Measurements from ENCODE around the gene MAP7D3. TPM values are rescaled to one million over a fixed set of nuclear protein-coding genes. Genes with fewer than 3 reads are reported as not detected.
A peak's percentile ranks its signal among the peaks of the same experiment; 100 is the strongest.
"Not testable (repeated sequence)": the region's sequence is repeated elsewhere in the genome, so short reads cannot be mapped to it uniquely, and the experiment has no call there.

MAP7D3 gene, protein sequence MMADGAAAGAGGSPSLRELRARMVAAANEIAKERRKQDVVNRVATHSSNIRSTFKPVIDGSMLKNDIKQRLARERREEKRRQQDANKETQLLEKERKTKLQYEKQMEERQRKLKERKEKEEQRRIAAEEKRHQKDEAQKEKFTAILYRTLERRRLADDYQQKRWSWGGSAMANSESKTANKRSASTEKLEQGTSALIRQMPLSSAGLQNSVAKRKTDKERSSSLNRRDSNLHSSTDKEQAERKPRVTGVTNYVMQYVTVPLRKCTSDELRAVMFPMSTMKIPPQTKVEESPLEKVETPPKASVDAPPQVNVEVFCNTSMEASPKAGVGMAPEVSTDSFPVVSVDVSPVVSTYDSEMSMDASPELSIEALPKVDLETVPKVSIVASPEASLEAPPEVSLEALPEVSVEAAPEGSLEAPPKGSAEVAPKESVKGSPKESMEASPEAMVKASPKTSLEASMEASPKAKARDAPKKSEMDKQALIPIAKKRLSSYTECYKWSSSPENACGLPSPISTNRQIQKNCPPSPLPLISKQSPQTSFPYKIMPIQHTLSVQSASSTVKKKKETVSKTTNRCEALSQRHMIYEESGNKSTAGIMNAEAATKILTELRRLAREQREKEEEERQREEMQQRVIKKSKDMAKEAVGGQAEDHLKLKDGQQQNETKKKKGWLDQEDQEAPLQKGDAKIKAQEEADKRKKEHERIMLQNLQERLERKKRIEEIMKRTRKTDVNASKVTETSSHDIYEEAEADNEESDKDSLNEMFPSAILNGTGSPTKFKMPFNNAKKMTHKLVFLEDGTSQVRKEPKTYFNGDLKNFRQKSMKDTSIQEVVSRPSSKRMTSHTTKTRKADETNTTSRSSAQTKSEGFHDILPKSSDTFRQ
- 18.0 TPM for total RNA-seq

- DNase-seq = no peak
Measured at GRCh38 chrX:136251041-136251991, at the start of gene MAP7D3. TSS of gene MAP7D3 (minus strand) at chrX:136251400. CDS start at chrX:136251358, 42 bp downstream.

- not testable (repeated sequence) for DNase-seq
Measured at GRCh38 chrX:136300721-136301120, 49.5 kb upstream of the MAP7D3 start, which contains the start of gene ADGRG4. TSS of gene ADGRG4 (plus strand) at chrX:136300963. CDS start at chrX:136308778, 7,815 bp downstream.

DNA sequence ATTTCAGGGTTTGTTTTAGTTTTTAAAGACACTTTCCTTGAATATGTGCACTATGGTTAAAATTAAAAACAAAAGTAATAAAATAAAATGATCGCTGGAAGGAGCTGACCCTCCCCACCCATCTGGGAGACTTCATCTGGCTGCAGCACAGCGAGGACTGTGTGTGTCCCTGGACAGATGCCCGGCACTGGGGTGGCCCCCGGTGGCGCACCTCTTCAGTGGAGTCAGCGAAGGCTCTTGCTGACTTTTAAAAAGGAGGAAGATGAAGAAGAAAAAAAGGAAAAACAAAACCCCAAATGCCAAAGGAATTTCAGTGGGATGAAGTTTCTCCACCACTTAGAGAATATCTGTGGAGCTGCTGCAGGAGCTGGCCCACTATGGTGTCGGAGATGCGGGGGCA is 44.2 kb upstream of the MAP7D3 start:
- no peak for DNase-seq

- no peak for DNase-seq
Measured at GRCh38 chrX:136292656-136293055, 41.5 kb upstream of the MAP7D3 start.

GRCh38 chrX:136291824-136292223 is 40.6 kb upstream of the MAP7D3 start:
- DNase-seq = no peak

DNA sequence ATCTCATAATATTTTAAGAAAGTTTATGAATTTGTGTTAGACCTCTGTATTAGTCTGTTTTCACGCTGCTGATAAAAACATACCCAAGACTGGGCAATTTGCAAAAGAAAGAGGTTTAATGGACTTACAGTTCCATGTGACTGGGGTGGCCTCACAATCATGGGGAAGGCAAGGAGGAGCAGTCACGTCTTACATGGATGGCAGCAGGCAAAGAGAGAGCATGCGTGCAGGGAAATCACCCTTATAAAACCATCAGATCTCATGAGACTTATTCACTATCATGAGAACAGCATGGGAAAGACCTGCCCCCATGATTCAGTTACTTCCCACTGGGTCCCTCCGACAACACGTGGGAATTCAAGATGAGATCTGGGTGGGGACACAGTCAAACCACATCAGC is 35.2 kb upstream of the MAP7D3 start:
- not testable (repeated sequence) for DNase-seq

DNA sequence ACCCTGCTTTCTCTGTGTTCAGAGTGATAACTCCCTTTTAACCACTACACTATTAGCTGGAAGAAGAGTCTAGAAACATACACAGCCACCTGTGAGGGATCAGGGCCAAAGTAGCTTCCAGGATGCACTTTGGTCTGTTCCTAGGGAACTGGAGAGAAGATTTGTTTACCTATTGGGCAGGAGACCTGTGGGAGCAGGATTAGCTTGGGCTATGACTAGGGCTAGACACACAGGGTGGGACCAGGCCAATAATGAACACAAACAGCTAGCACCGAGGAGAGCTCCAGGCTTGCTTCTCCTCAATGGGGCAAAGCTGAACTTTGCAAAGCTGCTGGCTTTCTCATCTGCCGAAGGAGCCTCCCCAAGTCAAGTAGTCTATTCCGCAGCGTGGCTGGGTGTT is 24.4 kb upstream of the MAP7D3 start:
- DNase-seq = no peak

DNA sequence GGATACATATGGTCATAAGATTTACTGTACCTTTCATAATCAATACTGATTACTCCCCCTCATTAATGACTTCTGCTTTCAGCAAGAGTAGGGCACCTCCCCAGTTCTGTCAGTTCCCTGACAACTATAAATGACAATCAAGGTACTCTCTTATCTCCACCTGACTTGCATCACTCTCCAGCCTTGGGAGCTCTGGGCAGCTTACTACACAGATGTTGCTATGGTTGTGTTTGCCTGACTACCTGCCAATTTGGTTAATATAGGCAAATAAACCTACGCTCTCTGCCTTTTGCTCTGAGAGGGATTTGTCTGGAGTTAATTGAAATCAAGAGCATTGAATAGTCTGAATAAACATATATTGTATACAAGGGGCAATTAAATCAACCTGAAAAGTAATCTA is 22.8 kb upstream of the MAP7D3 start:
- DNase-seq = no peak

DNA sequence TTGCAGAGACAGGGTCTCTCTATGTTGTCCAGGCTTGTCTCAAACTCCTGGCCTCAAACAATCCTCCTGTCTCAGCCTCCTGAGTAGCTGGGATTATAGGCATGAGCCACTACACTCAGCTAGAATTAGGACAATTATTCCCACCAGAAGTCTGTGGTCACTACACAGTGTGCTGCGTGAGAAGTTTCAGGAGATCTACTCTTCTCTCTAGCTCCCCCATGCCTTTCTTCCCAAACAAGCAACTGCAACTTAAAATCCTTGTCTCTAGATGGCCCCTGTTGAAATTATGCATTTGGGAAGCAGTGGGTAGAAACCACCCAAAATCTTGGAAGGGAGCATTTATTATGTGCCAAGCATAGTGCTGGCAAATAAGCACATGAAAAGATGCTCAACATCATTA is 21.1 kb upstream of the MAP7D3 start:
- DNase-seq = no peak

DNA sequence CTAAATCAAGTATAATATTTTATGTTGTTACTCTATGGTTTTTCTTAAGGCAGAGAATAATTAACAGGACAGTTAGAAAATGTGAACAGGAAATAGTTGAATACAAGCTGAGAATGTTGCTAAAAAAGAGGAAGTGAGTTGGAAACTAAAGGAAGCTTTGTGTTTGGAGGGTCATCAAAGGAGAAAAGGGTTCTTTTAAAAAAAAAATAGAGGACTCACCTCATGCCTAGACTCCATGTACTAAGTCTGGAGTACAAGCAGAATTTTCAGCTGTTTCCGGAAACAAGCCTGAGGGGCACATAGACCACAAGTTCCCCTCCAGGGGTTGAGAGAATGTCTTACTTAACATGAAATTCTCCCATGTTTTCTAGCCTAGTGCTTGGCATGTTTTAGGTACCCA is 20.1 kb upstream of the MAP7D3 start:
- DNase-seq = no peak

GRCh38 chrX:136269921-136270320 is 18.7 kb upstream of the MAP7D3 start:
- DNase-seq = no peak

DNA sequence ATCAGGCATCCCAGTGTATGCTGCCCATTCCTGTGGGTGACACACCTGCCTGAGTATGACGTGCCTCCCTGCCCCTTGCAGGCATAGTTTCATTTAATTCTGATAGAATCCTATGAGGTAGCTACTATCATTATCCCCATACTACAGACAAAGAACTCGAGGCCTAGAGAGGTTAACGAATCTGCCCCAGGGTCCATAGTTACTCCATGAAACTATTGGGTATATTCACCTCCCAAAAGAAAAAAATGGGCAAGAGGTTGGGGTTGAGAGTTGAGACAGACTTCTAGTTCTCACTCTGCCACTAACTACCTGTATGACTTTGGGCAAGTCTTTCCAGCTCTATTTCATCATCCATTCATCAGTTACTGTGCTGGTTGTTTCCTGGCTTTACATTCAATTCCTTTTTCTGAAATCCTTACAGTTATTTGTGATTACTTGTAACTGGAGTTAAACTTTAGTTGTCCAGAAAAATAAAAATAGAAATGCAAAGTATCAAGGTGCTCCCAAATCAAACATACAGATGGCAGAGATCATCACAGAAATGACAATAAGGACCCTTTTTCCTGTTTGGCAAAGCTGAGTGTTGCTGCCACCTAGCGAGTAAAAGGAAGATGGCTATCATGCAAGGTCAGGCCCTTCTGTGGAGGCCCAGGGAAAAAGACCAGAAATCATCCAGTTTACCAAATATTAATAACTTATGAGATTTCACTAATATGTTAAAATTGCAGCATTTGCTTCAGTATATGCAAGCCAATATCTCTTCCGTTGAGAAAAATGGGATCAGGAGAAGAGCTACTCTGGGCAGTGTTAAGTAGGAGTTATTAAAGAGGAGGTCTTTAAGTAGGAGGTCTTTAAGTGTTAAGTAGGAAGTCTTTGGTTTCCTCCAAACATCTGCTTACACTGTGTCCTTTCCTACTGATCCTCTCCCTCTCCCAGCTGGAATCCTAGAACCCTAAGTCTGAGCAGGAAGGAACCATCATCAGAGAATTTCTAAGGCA is 17.1 kb upstream of the MAP7D3 start:
- peak; percentile 26 for DNase-seq

GRCh38 chrX:136266828-136267227 is 15.6 kb upstream of the MAP7D3 start:
- DNase-seq = no peak

DNA sequence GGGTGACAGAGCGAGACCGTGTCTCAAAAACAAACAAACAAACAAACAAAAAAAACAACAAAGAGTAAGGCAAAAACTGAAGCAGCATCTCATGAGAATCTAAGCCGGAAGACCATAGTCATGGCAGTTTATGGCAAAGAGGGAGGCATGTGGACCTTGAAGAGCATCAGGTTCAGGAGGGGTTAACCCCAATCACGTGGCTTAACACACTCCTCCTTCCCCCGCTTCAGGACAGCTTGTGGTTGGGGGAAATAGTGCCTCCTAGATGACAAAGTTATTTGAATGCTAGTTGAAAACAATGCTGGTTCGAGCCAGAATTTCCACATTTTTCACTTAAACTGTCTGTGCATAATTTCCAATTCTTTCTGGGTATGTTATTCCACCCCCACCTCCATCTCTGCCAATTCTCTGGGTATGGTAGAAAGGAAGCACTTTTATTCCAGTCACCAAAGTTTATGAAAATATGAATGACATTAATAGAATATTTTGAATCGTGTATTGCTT is 11.7 kb upstream of the MAP7D3 start:
- DNase-seq = peak; percentile 3

DNA sequence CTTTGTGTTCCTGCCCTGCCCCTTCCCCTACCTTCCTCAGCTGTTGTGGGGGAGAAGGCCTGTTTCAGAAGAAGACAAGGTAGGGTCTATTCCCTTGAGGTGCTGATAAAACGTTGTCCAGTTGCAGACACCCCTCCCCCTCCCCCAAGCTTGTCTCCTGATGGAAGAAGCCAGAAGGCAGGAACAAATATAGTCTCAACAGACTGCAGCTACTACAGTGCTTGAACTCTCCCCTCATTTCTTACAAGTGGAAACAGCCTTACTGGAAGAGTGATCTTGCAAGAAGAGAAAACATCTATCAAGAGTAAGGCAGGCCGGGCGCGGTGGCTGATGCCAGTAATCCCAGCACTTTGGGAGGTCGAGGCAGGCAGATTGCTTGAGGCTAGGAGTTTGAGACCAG is 11.0 kb upstream of the MAP7D3 start:
- DNase-seq = peak; percentile 10

DNA sequence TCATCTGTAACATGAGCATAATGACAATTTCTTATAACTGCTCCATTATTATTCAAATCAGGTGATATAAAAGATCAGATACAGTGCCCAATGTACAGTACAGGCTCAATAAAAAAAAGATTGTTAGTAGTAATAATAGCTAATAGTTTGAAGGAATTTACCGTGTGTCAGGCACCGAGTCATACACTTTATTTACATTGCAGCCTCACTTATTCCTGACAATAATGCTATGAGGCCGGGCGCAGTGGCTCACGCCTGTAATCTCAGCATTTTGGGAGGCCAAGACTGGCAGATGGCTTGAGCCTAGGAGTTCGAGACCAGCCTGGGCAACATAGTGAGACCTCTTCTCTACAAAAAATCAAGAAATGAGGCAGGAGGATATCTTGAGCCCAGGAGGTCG is 10.1 kb upstream of the MAP7D3 start:
- no peak for DNase-seq

- DNase-seq = peak; percentile 89
Measured at GRCh38 chrX:136260776-136261175, 9.6 kb upstream of the MAP7D3 start.

DNA sequence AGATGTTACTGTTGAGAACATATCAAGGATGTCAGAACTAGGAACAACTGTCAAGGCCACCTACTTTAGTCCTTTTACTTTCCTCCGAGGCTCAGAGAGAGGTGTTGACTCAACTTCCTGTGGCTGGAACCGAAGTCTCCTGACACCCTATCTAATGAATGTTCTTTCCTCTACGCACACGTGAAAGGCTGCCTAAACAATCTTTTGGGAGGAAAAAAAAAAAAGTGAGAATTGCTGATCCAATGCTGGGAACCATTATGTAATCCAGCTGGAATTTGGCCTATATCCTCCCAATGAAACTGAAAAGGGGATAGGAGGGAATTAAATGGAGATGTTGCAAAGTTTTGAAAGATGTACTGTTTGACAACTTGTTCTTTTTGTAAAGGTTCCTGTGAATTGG is 8.3 kb upstream of the MAP7D3 start:
- DNase-seq = peak; percentile 38

GRCh38 chrX:136258951-136259350 is 7.8 kb upstream of the MAP7D3 start:
- no peak for DNase-seq

DNA sequence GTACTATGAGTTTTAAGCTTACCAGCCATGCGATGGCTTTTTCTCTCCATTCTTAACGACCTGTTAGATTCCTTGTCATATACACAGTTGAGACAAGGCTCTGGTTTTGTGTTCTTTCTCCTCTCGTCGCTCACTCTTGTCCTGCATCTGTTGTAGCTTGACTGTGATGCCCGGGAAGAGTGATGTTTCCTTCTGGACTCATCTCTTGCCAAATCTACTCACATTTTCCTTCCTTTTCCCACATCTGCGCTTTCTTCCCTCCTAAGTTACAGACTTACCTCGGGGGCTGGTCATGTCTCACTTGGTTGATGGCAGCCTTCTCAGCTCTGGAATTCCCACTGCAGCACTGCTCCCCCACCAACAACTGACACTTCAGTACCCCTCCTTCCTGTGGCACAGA is 4.8 kb upstream of the MAP7D3 start:
- peak; percentile 46 for DNase-seq

DNA sequence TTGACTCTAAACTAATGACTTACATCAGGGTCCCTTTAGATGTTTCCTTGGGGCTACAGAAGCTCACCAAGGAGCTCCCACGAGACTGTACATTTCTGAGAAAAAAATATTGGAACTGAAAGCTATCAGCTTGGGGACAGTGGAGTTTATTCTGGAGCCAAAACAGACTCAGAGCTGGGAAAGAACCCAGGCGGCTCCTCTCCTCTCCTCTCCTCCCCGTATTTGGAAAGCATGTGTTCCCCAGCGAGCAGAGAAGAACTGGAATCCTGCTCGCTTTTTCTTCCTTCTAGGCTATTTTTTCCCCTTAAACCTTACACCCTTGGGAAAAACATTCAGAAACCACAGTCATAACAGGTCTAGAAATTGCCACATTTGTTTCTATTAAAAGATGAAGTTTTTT is 4.3 kb upstream of the MAP7D3 start:
- DNase-seq = no peak

Measured in skin of body (tissue), 2 donors.